Activated CD4-positive, alpha-beta T cell treated with anti-CD3 and anti-CD28 coated beads, Interleukin-2, amount 10 ng/mL, durations not matched to agents 24 days and 14 days (primary cell): ENCODE data around the gene CNN2. TPM values are rescaled to one million over a fixed set of nuclear protein-coding genes. Genes with fewer than 3 reads are reported as not detected.

Experiments used
- DNase-seq: peaks from one replicate; pipeline ENCODE4 v3.0.0; 2022
- H3K27ac Mint-ChIP-seq: one replicate; pipeline ENCODE4 v1.8.0; 2022; ENCODE audit warnings: mild to moderate bottlenecking, mixed read lengths
- H3K27me3 Mint-ChIP-seq: one replicate; pipeline ENCODE4 v1.8.0; 2022; ENCODE audit warnings: mixed read lengths
- H3K36me3 Mint-ChIP-seq: one replicate; pipeline ENCODE4 v1.8.0; 2022; ENCODE audit warnings: low read depth, mild to moderate bottlenecking, mixed read lengths
- H3K4me1 Mint-ChIP-seq: one replicate; pipeline ENCODE4 v1.8.0; 2021; ENCODE audit warnings: mixed read lengths
- H3K4me3 Mint-ChIP-seq: one replicate; pipeline ENCODE4 v1.8.0; 2022; ENCODE audit warnings: mild to moderate bottlenecking, moderate library complexity, mixed read lengths
- H3K9me3 Mint-ChIP-seq: one replicate; pipeline ENCODE4 v1.8.0; 2021; ENCODE audit warnings: mixed read lengths
- intact Hi-C: fragments of 100-400 bp; cut with micrococcal nuclease; formaldehyde crosslinking; loops from one replicate; pipeline ENCODE4 v1.15.1; 2023
- total RNA-seq: library from RNA; stranded (reverse); gene quantifications from 2 replicates; pipeline ENCODE4 v1.2.3, GENCODE V29; 2022

Gene CNN2
- total RNA-seq, 1 donor from 2014 or later, result 112 TPM

GRCh38 chr19:1001538-1002166 is 24.8 kb upstream of the CNN2 start:
- Mint-ChIP-seq H3K27me3 (peaks cover 32% of the 10 kb centered on the region), H3K36me3 (peaks cover 2% of the 10 kb centered on the region), H3K4me1 (peaks cover 6% of the 10 kb centered on the region), H3K27ac (no peak overlapping the region), H3K9me3 (no peaks in the 10 kb centered on the region), H3K4me3 (peak overlapping the region; percentile 44)
- peak; percentile 93 for DNase-seq
- intact Hi-C loops, result loop anchor here (1.0 kb wide), 2 partner anchors 80 to 231 kb away; no protein-coding TSS in a partner anchor

DNA sequence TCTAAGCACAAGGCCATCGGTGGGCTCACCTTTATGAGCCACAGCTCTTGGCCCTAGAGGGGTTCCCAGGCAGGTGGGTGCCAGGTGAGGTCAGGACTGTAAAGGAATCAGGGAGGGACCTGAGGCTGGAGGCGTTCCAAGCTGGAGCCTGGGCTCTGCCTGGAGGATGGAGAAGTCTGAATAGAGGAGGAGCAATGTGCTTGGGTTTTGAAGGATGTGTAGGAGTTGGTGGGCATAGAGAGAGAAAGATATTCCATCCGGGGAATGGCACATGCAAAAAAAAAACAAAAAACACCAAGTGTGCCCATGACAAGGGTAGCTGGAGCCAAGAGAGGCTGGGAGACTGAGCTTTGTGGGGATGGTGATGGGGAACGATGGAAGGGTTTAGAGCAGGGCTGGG is 23.8 kb upstream of the CNN2 start:
- no peaks in the 10 kb centered on the region for H3K9me3 Mint-ChIP-seq
- intact Hi-C loops, result no loop called here
- DNase-seq, result no peak
- peaks cover 8% of the 10 kb centered on the region for H3K36me3 Mint-ChIP-seq
- peaks cover 27% of the 10 kb centered on the region for H3K27me3 Mint-ChIP-seq
- H3K4me3 Mint-ChIP-seq, result no peak overlapping the region
- no peak overlapping the region for H3K27ac Mint-ChIP-seq
- H3K4me1 Mint-ChIP-seq, result peaks cover 5% of the 10 kb centered on the region

- H3K4me3 Mint-ChIP-seq, result no peak overlapping the region
- no peak for DNase-seq
- H3K36me3 Mint-ChIP-seq, result peaks cover 8% of the 10 kb centered on the region
- peaks cover 5% of the 10 kb centered on the region for H3K4me1 Mint-ChIP-seq
- intact Hi-C loops, result no loop called here
- no peaks in the 10 kb centered on the region for H3K9me3 Mint-ChIP-seq
- H3K27me3 Mint-ChIP-seq, result peaks cover 20% of the 10 kb centered on the region
- no peak overlapping the region for H3K27ac Mint-ChIP-seq
Measured at GRCh38 chr19:1003283-1003682, 23.1 kb upstream of the CNN2 start.

- no peaks in the 10 kb centered on the region for H3K9me3 Mint-ChIP-seq
- no peak overlapping the region for H3K27ac Mint-ChIP-seq
- peaks cover 13% of the 10 kb centered on the region for H3K27me3 Mint-ChIP-seq
- peaks cover 10% of the 10 kb centered on the region for H3K36me3 Mint-ChIP-seq
- DNase-seq, result no peak
- peaks cover 3% of the 10 kb centered on the region for H3K4me1 Mint-ChIP-seq
- H3K4me3 Mint-ChIP-seq, result no peak overlapping the region
- intact Hi-C loops, result no loop called here
Measured at GRCh38 chr19:1004204-1004802, 22.1 kb upstream of the CNN2 start.

DNA sequence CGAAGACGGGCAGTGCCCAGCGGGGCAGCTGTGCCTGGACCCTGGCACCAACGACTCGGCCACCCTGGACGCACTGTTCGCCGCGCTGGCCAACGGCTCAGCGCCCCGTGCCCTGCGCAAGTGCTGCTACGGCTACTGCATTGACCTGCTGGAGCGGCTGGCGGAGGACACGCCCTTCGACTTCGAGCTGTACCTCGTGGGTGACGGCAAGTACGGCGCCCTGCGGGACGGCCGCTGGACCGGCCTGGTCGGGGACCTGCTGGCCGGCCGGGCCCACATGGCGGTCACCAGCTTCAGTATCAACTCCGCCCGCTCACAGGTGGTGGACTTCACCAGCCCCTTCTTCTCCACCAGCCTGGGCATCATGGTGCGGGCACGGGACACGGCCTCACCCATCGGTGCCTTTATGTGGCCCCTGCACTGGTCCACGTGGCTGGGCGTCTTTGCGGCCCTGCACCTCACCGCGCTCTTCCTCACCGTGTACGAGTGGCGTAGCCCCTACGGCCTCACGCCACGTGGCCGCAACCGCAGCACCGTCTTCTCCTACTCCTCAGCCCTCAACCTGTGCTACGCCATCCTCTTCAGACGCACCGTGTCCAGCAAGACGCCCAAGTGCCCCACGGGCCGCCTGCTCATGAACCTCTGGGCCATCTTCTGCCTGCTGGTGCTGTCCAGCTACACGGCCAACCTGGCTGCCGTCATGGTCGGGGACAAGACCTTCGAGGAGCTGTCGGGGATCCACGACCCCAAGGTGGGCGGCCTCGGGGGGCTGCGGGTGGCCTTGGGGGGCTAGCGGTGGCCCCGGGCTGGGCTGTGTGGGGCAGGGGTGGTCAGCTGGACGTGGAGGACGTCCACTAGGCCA is 21.4 kb upstream of the CNN2 start:
- H3K9me3 Mint-ChIP-seq, result no peaks in the 10 kb centered on the region
- no peak overlapping the region for H3K4me3 Mint-ChIP-seq
- intact Hi-C loops, result no loop called here
- peaks cover 8% of the 10 kb centered on the region for H3K27me3 Mint-ChIP-seq
- DNase-seq, result no peak
- no peak overlapping the region for H3K27ac Mint-ChIP-seq
- H3K4me1 Mint-ChIP-seq, result peaks cover 3% of the 10 kb centered on the region
- H3K36me3 Mint-ChIP-seq, result peaks cover 15% of the 10 kb centered on the region

GRCh38 chr19:1006711-1007398 is 19.6 kb upstream of the CNN2 start:
- Mint-ChIP-seq H3K4me1 (peaks cover 2% of the 10 kb centered on the region), H3K27ac (no peak overlapping the region), H3K9me3 (no peaks in the 10 kb centered on the region), H3K4me3 (no peak overlapping the region), H3K27me3 (peaks cover 3% of the 10 kb centered on the region), H3K36me3 (peaks cover 19% of the 10 kb centered on the region)
- no peak for DNase-seq
- intact Hi-C loops, result no loop called here

GRCh38 chr19:1007399-1008251 is 18.8 kb upstream of the CNN2 start:
- H3K9me3 Mint-ChIP-seq, result no peaks in the 10 kb centered on the region
- intact Hi-C loops, result no loop called here
- peaks cover 19% of the 10 kb centered on the region for H3K36me3 Mint-ChIP-seq
- H3K27me3 Mint-ChIP-seq, result peaks cover 2% of the 10 kb centered on the region
- H3K4me1 Mint-ChIP-seq, result peaks cover 2% of the 10 kb centered on the region
- no peak overlapping the region for H3K27ac Mint-ChIP-seq
- DNase-seq, result no peak
- no peak overlapping the region for H3K4me3 Mint-ChIP-seq

DNA sequence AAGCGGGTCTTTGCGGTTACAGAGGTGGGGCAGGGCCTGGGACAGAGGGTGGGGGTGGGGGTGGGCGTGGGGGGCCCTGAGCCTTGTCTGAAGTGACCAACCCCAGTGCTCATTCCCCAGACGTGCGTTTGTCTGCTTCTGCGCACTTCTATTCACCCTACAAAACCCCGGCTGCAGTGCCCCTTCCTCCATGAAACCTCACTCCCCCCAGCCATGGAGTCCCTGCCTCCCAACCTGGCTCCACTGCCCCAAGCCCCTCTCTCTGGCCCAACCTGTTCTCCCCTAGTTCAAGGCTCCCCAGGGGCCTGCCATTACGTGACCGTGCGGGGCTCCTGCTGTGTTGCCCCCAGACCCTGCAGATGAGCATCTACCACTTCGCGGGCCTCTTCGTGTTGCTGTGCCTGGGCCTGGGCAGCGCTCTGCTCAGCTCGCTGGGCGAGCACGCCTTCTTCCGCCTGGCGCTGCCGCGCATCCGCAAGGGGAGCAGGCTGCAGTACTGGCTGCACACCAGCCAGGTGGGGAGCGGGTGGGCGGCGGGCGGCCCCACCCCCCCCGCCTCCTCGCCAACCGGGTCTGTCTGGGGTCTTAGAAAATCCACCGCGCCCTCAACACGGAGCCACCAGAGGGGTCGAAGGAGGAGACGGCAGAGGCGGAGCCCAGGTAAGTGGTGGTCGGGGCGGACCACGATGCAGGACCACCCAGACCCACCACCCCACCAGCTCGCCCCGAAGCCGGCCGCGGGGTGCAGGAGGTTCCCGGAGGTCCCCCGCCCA is 18.0 kb upstream of the CNN2 start:
- Mint-ChIP-seq H3K36me3 (peaks cover 19% of the 10 kb centered on the region), H3K4me1 (peaks cover 2% of the 10 kb centered on the region), H3K27me3 (no peaks in the 10 kb centered on the region), H3K27ac (no peak overlapping the region), H3K4me3 (no peak overlapping the region), H3K9me3 (no peaks in the 10 kb centered on the region)
- no peak for DNase-seq
- intact Hi-C loops, result no loop called here

DNA sequence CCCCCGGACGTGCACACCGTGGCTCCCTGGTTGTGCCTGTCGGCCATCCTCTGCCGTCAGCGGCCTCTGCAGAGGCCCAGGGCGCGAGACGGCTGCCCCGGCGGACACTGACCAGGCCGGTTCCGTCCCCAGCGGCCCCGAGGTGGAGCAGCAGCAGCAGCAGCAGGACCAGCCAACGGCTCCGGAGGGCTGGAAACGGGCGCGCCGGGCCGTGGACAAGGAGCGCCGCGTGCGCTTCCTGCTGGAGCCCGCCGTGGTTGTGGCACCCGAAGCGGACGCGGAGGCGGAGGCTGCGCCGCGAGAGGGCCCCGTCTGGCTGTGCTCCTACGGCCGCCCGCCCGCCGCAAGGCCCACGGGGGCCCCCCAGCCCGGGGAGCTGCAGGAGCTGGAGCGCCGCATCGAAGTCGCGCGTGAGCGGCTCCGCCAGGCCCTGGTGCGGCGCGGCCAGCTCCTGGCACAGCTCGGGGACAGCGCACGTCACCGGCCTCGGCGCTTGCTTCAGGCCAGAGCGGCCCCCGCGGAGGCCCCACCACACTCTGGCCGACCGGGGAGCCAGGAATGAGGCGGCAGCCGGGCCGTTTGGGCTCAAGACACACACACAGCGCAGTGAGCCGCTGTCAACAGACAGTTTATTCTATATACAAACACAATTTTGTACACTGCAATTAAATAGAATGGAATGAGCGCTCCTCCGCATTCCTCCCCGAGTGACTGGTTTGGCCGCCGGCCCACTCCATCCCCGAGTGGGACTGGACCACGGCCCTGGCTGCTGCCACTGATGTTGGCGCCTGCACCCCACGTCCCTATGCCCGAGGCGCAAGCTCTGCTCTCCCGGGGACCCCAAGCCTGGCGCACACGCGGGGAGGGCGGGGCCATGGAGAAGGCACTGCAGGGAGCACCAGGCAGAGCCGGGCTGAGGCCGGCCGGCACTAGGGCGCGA is 17.1 kb upstream of the CNN2 start:
- no peaks in the 10 kb centered on the region for H3K9me3 Mint-ChIP-seq
- peaks cover 3% of the 10 kb centered on the region for H3K4me1 Mint-ChIP-seq
- H3K36me3 Mint-ChIP-seq, result peaks cover 21% of the 10 kb centered on the region
- intact Hi-C loops, result no loop called here
- no peak overlapping the region for H3K4me3 Mint-ChIP-seq
- H3K27me3 Mint-ChIP-seq, result no peaks in the 10 kb centered on the region
- H3K27ac Mint-ChIP-seq, result no peak overlapping the region
- DNase-seq, result no peak

DNA sequence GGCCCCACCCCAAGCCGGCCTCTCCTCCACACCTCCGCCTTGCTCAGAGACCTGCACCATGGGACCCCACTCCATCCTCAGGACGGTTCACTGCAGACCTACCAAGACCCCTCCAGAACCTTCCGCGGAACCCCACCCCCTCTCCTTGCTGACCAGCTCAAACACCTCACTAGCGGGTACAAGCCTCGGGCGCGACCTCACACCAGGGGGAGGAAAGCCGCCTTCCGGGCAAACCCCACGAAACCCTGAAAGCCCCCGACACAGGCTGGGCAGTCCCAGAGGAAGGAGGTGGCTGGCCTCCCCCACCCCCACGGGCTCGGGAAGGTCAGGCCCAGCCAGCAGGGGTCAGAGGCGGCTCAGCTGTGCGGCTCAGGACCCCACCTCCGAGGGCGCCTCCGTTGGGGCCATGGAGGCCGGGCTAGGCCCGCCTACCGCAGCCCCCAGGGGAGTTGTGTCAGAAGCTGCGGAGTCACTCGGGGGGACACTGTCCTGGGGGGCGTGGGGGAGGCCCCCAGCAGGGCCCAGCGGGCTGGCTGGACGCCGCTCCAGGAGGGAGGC is 16.3 kb upstream of the CNN2 start:
- peaks cover 3% of the 10 kb centered on the region for H3K4me1 Mint-ChIP-seq
- H3K36me3 Mint-ChIP-seq, result peaks cover 21% of the 10 kb centered on the region
- no peak for DNase-seq
- intact Hi-C loops, result no loop called here
- H3K9me3 Mint-ChIP-seq, result no peaks in the 10 kb centered on the region
- H3K27ac Mint-ChIP-seq, result no peak overlapping the region
- H3K4me3 Mint-ChIP-seq, result no peak overlapping the region
- no peaks in the 10 kb centered on the region for H3K27me3 Mint-ChIP-seq

GRCh38 chr19:1010586-1011510 is 15.6 kb upstream of the CNN2 start:
- Mint-ChIP-seq H3K27ac (no peak overlapping the region), H3K4me1 (peaks cover 2% of the 10 kb centered on the region), H3K36me3 (peaks cover 21% of the 10 kb centered on the region), H3K9me3 (no peaks in the 10 kb centered on the region), H3K27me3 (no peaks in the 10 kb centered on the region), H3K4me3 (no peak overlapping the region)
- DNase-seq, result no peak
- intact Hi-C loops, result no loop called here
